Transverse colon (tissue), 3 donors: ENCODE data around the gene GBE1.

Source experiments
- CTCF ChIP-seq, 5 experiments: fragments of 200-600 bp in 3 of 5; fragments of 450-650 bp in 2 of 5; sonication (generic) in 3 of 5; IDR thresholded peaks; 1 replicate in 2 of 5; 2 replicates in 3 of 5; pipeline ENCODE4 v1.5.1; 2016 to 2017; ENCODE audit warnings: antibody characterized with exemption in 5 of 5, inconsistent platforms in 3 of 5, mild to moderate bottlenecking in 2 of 5, moderate library complexity in 1 of 5
- POLR2A ChIP-seq: fragments of 450-650 bp; IDR thresholded peaks from one replicate; pipeline ENCODE4 v1.6.1; 2016; ENCODE audit warnings: antibody characterized with exemption, mild to moderate bottlenecking, moderate library complexity

- TF ChIP-seq CTCF (IDR thresholded peaks at IDR 0.05) (no peak), POLR2A (no peak)
Observed at GRCh38 chr3:81624756-81625155, 136.7 kb downstream of the GBE1 start.
